Effector memory CD8-positive, alpha-beta T cell (primary cell): Measurements from ENCODE around the gene RFC2.
"Not testable (repeated sequence)": the region's sequence is repeated elsewhere in the genome, so short reads cannot be mapped to it uniquely, and the experiment has no call there.

Experiments used
- ATAC-seq: fragments of 150-1000 bp; cut with Tn5 transposase; replicated peaks from 2 replicates; pipeline ENCODE4 v1.10.0; 2021; ENCODE audit warnings: mild to moderate bottlenecking, moderate library complexity
- DNase-seq, 3 experiments: peaks; one replicate each; pipeline ENCODE4 v3.0.0; 2021
- H3K27ac Mint-ChIP-seq, 2 donors: one replicate each; pipeline ENCODE4 v1.8.0; 2022; ENCODE audit warnings: mild to moderate bottlenecking in 2 of 2, mixed read lengths in 2 of 2, moderate library complexity in 2 of 2
- H3K27me3 Mint-ChIP-seq, 2 donors: one replicate each; pipeline ENCODE4 v1.8.0; 2022; ENCODE audit warnings: mixed read lengths in 2 of 2
- H3K36me3 Mint-ChIP-seq: one replicate; pipeline ENCODE4 v1.8.0; 2022; ENCODE audit warnings: mild to moderate bottlenecking, moderate library complexity, mixed read lengths; ENCODE audit not compliant: insufficient read depth
- H3K4me1 Mint-ChIP-seq, 2 donors: one replicate each; pipeline ENCODE4 v1.8.0; 2022; ENCODE audit warnings: low read depth in 2 of 2, mixed read lengths in 2 of 2
- H3K4me3 Mint-ChIP-seq, 2 donors: one replicate each; pipeline ENCODE4 v1.8.0; 2022; ENCODE audit warnings: mild to moderate bottlenecking in 2 of 2, mixed read lengths in 2 of 2, moderate library complexity in 2 of 2
- H3K9me3 Mint-ChIP-seq, 2 donors: one replicate each; pipeline ENCODE4 v1.8.0; 2022; ENCODE audit warnings: mixed read lengths in 2 of 2

Gene RFC2

DNA sequence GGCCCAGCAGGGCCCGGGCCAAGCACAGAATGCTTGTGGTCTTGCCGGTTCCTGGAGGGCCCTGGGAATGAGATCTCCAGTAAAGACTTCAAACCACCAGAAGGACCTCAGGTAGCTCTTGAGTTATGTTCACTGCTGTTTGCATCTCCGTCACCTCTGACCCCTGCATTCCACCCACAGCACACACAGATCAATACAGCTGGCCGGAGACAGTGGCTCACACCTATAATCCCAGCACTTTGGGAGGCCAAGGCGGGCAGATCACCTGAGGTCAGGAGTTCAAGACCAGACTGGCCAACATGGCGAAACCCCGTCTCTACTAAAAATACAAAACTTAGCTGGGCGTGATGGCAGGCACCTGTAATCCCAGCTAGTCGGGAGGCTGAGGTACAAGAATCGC lies 5.1 kb downstream of the RFC2 start:
- H3K27ac Mint-ChIP-seq, H3K4me3 Mint-ChIP-seq, DNase-seq, ATAC-seq, H3K9me3 Mint-ChIP-seq, H3K27me3 Mint-ChIP-seq: not testable (repeated sequence)
- Mint-ChIP-seq H3K36me3 (peaks cover 77% of the 10 kb centered on the region), H3K4me1 (peaks cover 8 to 11% of the 10 kb centered on the region in 2 donors)

DNA sequence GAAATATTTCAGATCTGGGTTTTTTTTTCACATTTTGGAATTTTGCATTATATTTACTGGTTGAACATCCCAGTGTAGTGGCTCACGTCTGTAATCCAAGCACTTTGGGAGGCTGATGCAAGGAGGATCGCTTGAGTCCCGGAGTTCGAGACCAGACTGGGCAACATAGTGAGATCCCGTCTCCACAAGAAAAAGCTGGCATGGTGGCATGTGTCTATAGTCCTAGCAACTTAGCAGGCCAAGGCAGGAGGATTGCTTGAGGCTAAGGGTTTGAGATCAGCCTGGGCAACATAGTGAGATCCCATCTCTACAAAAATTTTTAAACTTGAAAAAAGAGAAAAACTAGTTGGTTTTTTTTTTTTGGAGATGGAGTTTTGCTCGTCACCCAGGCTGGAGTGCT lies 6.0 kb downstream of the RFC2 start:
- Mint-ChIP-seq H3K36me3 (peaks cover 84% of the 10 kb centered on the region), H3K9me3 (no peaks in the 10 kb centered on the region)
- no peak for ATAC-seq

DNA sequence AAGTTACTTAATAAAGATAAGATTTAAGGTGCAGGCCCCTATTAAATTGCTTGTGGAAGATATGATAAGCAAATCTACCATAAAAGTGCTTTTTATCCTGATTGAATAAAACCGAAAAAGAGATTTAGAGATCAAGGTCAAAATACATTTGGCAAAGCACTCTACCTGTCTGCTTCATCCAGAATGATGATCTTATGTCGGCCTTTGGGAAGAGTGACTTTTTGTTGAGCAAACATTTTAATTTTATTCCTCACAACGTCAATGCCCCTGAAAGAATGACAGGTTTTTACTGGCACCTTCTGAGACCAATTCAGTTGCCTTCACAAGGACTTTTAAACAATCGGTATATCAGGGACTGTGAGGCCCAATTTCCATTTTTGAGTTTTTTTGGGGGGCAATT lies 7.7 kb downstream of the RFC2 start:
- Mint-ChIP-seq H3K27me3 (no peaks in the 10 kb centered on the region), H3K4me1 (peaks cover 3 to 10% of the 10 kb centered on the region in 2 donors), H3K36me3 (peaks cover 91% of the 10 kb centered on the region), H3K27ac (no peak overlapping the region), H3K4me3 (no peak overlapping the region), H3K9me3 (no peaks in the 10 kb centered on the region)
- no peak for ATAC-seq
- DNase-seq, result no peak

More for the DNA sequence above, 6.0 kb downstream of the RFC2 start:
- no peak overlapping the region for H3K4me3 Mint-ChIP-seq
- peaks cover 5 to 10% of the 10 kb centered on the region in 2 donors for H3K4me1 Mint-ChIP-seq
- H3K27me3 Mint-ChIP-seq, result no peaks in the 10 kb centered on the region
- H3K27ac Mint-ChIP-seq, result peak overlapping the region in 1 of 2 donors; percentile 35
- no peak for DNase-seq

DNA sequence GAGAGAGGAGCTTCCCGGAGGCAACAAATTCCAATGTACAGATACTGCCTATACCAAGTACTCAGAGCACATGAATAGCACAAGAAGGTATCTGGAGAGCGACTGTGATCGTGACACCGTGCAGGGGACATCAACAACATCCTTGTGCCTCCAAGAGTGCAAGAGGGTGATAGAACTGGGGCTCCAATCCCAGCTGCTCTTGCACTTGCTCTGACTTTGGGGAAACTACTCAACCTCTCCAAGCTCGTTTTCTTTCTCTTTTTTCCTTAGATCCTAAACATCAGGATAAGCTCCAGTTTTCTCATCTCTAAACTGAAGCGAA lies 12.1 kb downstream of the RFC2 start:
- Mint-ChIP-seq H3K36me3 (peaks cover 80% of the 10 kb centered on the region), H3K4me3 (no peak overlapping the region), H3K27me3 (no peaks in the 10 kb centered on the region), H3K4me1 (peaks cover 0 to 2% of the 10 kb centered on the region in 2 donors), H3K27ac (no peak overlapping the region), H3K9me3 (no peaks in the 10 kb centered on the region)
- ATAC-seq, result no peak
- no peak for DNase-seq

DNA sequence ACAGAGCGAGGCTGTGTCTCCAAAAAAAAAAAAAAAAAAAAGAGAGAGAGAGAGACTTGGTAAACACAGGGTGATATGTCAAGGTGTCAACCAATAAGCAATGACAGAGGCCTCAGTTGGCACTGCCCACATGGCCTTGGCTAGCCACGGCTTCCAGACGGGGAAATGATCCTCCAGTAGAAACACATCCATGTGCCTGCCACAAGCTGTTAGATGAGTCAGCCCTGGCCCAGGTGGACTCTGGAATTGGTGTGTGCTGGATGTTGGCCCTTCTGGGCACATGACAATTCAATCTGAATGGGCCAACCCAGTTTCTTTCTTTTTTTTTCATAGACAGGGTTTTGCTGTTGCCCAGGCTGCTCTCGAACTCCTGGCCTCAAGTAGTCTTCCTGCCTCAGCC lies 13.7 kb downstream of the RFC2 start:
- no peak for DNase-seq
- Mint-ChIP-seq H3K27ac (no peak overlapping the region), H3K27me3 (no peaks in the 10 kb centered on the region), H3K36me3 (peaks cover 69% of the 10 kb centered on the region), H3K9me3 (no peaks in the 10 kb centered on the region), H3K4me1 (peaks cover 0 to 2% of the 10 kb centered on the region in 2 donors), H3K4me3 (no peak overlapping the region)
- no peak for ATAC-seq

DNA sequence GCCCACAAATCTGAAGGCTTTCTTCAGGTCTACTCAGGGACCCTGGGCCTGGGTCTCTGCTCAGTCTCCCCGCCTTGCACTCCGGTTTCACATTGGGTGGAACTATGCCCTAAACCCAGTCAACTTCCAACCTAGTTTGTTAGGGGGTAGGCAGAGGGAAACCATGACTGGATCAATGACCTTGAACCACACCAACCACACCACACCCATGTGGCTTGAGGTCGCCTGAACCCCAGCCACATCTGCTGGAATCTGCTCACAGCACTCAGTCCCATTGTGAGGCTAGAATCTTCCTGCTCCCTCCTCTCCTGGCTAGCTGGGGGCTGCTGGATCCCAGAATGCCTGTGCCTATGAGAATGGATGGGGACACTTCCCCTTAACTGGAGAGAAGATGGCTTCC lies 17.9 kb downstream of the RFC2 start:
- H3K27me3 Mint-ChIP-seq, result no peaks in the 10 kb centered on the region
- no peak overlapping the region for H3K27ac Mint-ChIP-seq
- DNase-seq (no peak), ATAC-seq (no peak)
- H3K4me1 Mint-ChIP-seq, result peaks cover 0 to 2% of the 10 kb centered on the region in 2 donors
- H3K9me3 Mint-ChIP-seq, result no peaks in the 10 kb centered on the region
- peaks cover 47% of the 10 kb centered on the region for H3K36me3 Mint-ChIP-seq
- H3K4me3 Mint-ChIP-seq, result no peak overlapping the region

DNA sequence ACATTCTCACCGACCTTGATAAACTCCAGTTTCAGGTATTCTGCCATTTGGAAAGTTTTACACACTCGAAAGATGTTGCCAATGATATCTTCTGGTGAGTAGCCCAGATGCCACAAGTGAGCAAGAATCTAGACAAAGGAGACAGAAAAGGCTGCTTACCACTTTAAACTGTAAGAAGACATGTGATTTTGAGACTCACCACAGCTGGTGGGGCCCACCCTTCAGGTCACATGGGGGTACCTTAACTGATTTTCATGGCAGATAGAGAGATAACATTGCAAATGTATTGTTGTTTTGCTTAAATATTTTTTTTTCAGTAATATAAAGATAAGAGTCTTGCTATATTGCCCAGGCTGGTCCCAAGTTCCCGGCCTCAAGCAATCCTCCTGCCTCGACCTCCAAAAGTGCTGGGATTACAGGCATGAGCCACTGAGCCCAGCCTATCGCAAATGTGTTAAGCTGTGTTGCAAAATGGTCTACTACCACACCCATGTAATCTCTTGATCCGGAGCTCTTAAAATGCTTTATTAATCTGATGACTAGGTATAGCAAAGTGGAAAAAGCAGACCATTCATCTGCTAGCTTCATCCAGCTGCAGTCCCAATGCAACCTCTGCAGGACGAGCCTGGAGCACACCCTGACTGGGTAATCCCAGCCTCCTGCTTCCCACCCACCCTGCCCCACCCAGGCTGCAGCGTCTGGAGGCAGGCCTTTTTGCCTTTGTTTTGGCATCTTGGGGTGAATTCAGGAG lies 18.5 kb downstream of the RFC2 start:
- peaks cover 47% of the 10 kb centered on the region for H3K36me3 Mint-ChIP-seq
- no peaks in the 10 kb centered on the region for H3K9me3 Mint-ChIP-seq
- H3K4me3 Mint-ChIP-seq, result no peak overlapping the region
- peaks cover 0 to 2% of the 10 kb centered on the region in 2 donors for H3K4me1 Mint-ChIP-seq
- H3K27ac Mint-ChIP-seq, result peak overlapping the region in 1 of 2 donors; percentile 46
- H3K27me3 Mint-ChIP-seq, result no peaks in the 10 kb centered on the region
- no peak for ATAC-seq
- DNase-seq, result no peak

DNA sequence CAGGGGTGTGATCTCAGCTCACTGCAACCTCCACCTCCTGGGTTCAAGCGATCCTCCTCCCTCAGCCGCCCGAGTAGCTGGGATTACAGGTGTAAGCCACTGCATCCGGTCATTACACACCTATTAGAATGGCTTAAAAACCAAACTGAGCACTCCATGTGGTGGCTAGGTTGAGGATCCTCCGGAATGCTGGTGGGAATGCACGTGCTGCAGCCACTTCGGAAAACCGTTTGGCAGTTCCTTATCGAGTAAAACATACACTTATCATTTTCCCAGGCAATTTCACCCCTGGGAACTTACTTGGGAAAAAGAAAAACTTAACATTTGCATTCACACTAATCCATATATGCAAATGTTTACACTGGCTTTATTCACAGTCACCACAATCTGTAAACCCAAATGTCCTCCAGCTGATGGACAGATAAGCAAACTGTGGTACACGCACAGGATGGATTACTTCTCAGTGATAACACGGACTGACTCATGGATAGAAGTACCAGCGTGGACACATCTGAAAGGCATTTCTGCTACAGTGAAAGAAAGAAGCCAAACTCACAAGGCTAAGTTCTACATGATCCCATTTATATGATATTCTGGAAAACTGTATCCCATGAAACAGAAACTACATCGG lies 20.4 kb downstream of the RFC2 start:
- no peak for DNase-seq
- H3K9me3 Mint-ChIP-seq, result no peaks in the 10 kb centered on the region
- no peak for ATAC-seq
- H3K27me3 Mint-ChIP-seq, result no peaks in the 10 kb centered on the region
- H3K27ac Mint-ChIP-seq, result no peak overlapping the region
- peaks cover 0 to 2% of the 10 kb centered on the region in 2 donors for H3K4me1 Mint-ChIP-seq
- H3K4me3 Mint-ChIP-seq, result no peak overlapping the region
- H3K36me3 Mint-ChIP-seq, result peaks cover 32% of the 10 kb centered on the region

DNA sequence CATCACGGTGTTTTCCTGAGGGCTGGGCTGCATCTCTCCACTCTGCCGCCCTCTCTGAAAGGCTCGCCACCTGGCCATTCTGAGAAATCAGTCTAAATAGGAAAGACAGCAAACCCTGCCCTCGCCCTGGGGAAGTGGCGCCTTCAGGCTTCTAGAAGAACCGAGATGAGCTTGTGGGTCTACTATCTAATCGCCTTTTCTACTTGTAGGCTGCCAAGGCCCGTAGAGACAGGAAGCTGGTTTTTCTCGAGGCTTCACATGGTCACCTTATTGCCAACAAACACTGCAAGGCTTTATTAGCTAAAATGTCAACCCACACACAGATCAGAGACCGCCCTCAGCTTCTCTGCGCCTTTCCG lies 23.0 kb downstream of the RFC2 start:
- Mint-ChIP-seq H3K4me1 (peaks cover 5 to 6% of the 10 kb centered on the region in 2 donors), H3K36me3 (peaks cover 24% of the 10 kb centered on the region), H3K9me3 (no peaks in the 10 kb centered on the region), H3K27ac (peak overlapping the region; percentile 82 to 83), H3K4me3 (peak overlapping the region in 1 of 2 donors; percentile 25), H3K27me3 (no peaks in the 10 kb centered on the region)
- ATAC-seq (peak; percentile 51), DNase-seq (no peak)

DNA sequence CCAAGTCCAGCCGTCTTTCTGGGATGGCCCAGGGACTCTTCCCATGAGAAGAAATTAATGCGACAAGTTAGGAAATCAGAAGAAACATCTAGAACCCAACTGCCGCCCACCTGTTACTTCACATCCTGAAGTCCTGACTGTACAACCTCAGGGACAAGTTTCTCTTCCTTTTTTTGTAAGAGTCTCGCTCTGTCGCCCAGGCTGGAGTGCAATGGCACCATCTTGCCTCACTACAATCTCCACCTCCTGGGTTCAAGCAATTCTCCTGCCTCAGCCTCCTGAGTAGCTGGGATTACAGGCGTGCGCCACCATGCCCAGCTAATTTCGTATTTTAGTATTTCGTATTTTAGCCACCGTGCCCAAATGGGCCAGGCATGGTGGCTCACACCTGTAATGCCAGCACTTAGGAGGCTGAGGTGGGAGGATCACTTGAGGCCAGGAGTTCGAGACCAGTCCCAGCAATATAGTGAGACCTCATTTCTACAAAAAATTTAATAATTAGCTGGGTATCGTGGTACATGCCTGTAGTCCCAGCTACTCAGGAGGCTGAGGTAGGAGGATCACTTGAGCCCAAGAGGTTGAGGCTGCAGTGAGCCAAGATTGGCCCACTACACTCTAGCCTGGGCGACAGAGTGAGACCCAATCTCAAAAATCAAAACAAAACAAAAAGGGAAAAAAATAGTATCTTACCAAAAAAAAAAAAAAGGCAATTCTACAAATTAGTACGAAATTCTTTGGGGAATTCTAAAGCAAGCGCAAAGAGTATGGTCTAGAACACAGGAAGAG lies 23.6 kb downstream of the RFC2 start:
- ATAC-seq (no peak), DNase-seq (no peak)
- Mint-ChIP-seq H3K4me1 (peaks cover 5 to 6% of the 10 kb centered on the region in 2 donors), H3K9me3 (no peaks in the 10 kb centered on the region), H3K27me3 (no peaks in the 10 kb centered on the region), H3K36me3 (peaks cover 21% of the 10 kb centered on the region), H3K4me3 (peak overlapping the region in 1 of 2 donors; percentile 25), H3K27ac (peak overlapping the region; percentile 82 to 83)

DNA sequence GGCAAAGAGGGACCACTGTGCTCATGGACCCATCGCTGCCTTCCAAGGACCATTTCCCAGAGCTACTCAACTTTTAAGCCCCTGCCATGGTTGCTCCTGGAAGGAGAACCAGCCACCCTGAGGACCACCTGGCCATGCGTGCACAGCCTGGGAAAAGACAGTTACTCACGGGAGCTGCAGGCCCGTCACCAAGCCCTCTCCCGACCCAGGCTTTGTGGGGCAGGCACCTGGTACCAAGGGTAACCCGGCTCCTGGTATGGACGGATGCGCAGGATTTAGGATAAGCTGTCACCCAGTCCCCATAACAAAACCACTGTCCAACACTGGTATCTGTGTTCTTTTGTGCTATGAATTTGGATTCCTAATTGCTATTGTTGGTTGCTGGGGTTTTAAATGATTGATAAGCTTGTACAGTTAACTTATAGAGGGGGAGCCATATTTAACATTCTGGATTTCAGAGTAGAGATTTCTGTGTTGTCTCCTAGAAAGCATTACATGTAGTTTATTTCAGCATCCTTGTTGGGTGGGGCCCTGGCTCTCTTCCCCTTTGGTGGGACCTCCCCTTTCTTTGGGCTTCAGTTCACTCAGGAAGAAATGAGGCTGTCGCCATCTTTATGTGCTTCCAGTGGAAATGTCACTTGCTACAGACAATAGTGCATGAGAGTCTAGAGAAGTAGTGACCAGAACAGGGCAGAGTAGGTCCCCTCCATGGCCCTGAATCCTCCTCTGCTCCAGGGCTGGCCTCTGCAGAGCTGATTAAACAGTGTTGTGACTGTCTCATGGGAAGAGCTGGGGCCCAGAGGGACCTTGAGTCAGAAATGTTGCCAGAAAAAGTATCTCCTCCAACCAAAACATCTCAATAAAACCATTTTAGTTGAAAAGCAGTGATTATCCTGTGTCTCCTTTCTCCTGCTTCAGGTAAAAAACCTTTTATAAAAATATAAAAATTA lies 25.0 kb downstream of the RFC2 start:
- Mint-ChIP-seq H3K27me3 (no peaks in the 10 kb centered on the region), H3K36me3 (peaks cover 18% of the 10 kb centered on the region), H3K9me3 (no peaks in the 10 kb centered on the region), H3K27ac (peak overlapping the region in 1 of 2 donors; percentile 83), H3K4me1 (peaks cover 5 to 6% of the 10 kb centered on the region in 2 donors), H3K4me3 (no peak overlapping the region)
- DNase-seq, result no peak
- no peak for ATAC-seq

DNA sequence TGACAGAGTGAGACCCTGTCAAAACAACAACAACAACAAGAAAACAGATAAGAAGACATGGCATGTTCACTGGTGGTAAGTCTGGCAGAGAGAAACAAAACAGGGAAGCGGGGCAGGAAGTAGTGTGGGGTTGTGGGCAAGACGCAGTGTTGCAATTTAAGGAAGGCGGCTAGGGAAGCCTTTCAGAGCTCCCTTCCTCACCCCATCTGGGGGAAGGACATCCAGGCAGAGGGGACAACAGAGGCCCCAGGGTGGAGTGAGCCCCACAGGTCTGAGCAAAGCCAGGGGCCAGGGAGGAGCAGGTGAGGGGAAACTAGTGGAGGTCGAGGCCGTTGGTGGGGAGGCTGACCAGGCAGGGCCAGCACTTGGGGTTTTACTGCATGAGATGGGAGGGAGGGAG lies 27.6 kb downstream of the RFC2 start:
- DNase-seq (no peak), ATAC-seq (no peak)
- Mint-ChIP-seq H3K9me3 (no peaks in the 10 kb centered on the region), H3K4me1 (peaks cover 6% of the 10 kb centered on the region in 2 donors), H3K4me3 (no peak overlapping the region), H3K36me3 (peaks cover 12% of the 10 kb centered on the region), H3K27ac (peak overlapping the region; percentile 64 to 77), H3K27me3 (no peaks in the 10 kb centered on the region)

DNA sequence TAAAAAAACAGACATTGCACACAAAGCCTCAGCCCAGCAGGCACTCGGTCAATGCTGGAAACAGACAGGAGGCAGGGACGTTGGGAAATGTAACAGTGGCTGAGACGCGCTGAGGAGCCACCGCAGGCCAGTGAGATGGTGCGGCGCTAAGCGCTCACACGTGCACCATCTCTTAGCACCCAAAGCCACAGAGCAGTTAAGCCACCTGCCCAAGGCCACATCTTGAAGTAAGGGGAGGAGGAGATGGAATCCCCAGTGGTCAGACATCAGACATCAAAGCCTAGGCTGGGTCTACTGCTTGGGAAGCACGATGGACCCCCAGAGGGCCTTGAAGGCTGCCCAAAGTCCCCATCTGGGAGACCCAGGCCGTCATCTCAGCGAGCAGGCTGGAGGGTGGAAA lies 28.8 kb downstream of the RFC2 start:
- no peak for ATAC-seq
- Mint-ChIP-seq H3K27ac (no peak overlapping the region), H3K4me3 (no peak overlapping the region)

More for the DNA sequence above, 28.8 kb downstream of the RFC2 start:
- no peak for DNase-seq
- H3K27me3 Mint-ChIP-seq, result no peaks in the 10 kb centered on the region
- no peaks in the 10 kb centered on the region for H3K9me3 Mint-ChIP-seq
- peaks cover 7% of the 10 kb centered on the region for H3K36me3 Mint-ChIP-seq
- peaks cover 6 to 8% of the 10 kb centered on the region in 2 donors for H3K4me1 Mint-ChIP-seq
